Upper lobe of right lung (tissue), 1 donor: ENCODE data around the gene ACO1. TPM values are rescaled to one million over a fixed set of nuclear protein-coding genes. Genes with fewer than 3 reads are reported as not detected.

Source experiments
- ATAC-seq: fragments of 200-7000 bp; cut with Tn5 transposase; one replicate; pipeline ENCODE4 v1.9.1; 2020; ENCODE audit warnings: mild to moderate bottlenecking, moderate library complexity
- DNase-seq: peaks from one replicate; pipeline ENCODE4 v3.0.0-alpha.2; 2020
- H3K27ac ChIP-seq: fragments of 200-600 bp; one replicate; pipeline ENCODE4 v1.8.0; 2022
- H3K27me3 ChIP-seq: fragments of 200-600 bp; one replicate; pipeline ENCODE4 v1.8.0; 2022; ENCODE audit warnings: mild to moderate bottlenecking
- H3K36me3 ChIP-seq: fragments of 200-600 bp; one replicate; pipeline ENCODE4 v1.8.0; 2022
- H3K4me1 ChIP-seq: fragments of 200-600 bp; one replicate; pipeline ENCODE4 v1.8.0; 2022
- H3K4me3 ChIP-seq: fragments of 200-600 bp; one replicate; pipeline ENCODE4 v1.8.0; 2022; ENCODE audit warnings: mild to moderate bottlenecking
- H3K9me3 ChIP-seq: fragments of 200-600 bp; one replicate; pipeline ENCODE4 v1.8.0; 2022
- intact Hi-C: fragments of 100-400 bp; cut with DNase I; formaldehyde crosslinking; loops from one replicate; pipeline ENCODE4 v1.11.0; 2022
- total RNA-seq: library from RNA; stranded (reverse); fragmentation: NEBNext Ultra II Directional; extraction: Animal tissue kit (Norgen Biotek cat#: 25700); gene quantifications from one replicate; pipeline ENCODE4 v1.2.1, GENCODE V29; 2021
- TF ChIP-seq, protein P1 (sequence below): fragments of 200-600 bp; IDR thresholded peaks from one replicate; pipeline ENCODE4 v1.8.0; 2022; ENCODE audit warnings: antibody characterized with exemption
- donor health status: DM: no; HTN: yes; CAD: no; lungs with severe emphysema.

Gene ACO1
- total RNA-seq, 1 donor from 2014 or later, result 32.9 TPM

DNA sequence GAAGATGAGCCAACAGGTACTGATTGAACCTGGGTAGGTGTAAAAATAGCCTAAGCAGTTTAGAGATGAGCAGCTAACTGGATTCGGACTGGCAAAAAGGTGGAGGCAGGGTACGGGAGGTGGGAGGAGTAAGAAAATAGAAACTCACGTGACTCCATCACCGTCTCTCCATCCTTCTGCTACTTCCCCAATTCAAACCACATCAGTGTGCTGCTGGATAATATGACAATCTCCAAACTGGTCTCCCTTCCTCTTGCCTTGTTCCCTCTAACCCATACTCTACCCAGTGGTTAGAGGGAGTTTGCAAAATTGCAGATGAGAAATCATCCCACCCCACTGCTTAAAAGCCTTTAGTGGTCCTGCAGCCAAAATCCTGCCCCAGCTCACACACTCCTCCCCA, 98.9 kb downstream of the ACO1 start:
- ATAC-seq (peak; percentile 68), DNase-seq (no peak)
- Histone ChIP-seq H3K36me3 (peaks cover 84% of the 10 kb centered on the region), H3K27me3 (no peaks in the 10 kb centered on the region), H3K9me3 (no peaks in the 10 kb centered on the region), H3K27ac (no peak overlapping the region), H3K4me3 (no peak overlapping the region), H3K4me1 (no peaks in the 10 kb centered on the region)
- TF ChIP-seq, protein P1, sequence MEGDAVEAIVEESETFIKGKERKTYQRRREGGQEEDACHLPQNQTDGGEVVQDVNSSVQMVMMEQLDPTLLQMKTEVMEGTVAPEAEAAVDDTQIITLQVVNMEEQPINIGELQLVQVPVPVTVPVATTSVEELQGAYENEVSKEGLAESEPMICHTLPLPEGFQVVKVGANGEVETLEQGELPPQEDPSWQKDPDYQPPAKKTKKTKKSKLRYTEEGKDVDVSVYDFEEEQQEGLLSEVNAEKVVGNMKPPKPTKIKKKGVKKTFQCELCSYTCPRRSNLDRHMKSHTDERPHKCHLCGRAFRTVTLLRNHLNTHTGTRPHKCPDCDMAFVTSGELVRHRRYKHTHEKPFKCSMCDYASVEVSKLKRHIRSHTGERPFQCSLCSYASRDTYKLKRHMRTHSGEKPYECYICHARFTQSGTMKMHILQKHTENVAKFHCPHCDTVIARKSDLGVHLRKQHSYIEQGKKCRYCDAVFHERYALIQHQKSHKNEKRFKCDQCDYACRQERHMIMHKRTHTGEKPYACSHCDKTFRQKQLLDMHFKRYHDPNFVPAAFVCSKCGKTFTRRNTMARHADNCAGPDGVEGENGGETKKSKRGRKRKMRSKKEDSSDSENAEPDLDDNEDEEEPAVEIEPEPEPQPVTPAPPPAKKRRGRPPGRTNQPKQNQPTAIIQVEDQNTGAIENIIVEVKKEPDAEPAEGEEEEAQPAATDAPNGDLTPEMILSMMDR, result no peak
- intact Hi-C loops, result no loop called here

DNA sequence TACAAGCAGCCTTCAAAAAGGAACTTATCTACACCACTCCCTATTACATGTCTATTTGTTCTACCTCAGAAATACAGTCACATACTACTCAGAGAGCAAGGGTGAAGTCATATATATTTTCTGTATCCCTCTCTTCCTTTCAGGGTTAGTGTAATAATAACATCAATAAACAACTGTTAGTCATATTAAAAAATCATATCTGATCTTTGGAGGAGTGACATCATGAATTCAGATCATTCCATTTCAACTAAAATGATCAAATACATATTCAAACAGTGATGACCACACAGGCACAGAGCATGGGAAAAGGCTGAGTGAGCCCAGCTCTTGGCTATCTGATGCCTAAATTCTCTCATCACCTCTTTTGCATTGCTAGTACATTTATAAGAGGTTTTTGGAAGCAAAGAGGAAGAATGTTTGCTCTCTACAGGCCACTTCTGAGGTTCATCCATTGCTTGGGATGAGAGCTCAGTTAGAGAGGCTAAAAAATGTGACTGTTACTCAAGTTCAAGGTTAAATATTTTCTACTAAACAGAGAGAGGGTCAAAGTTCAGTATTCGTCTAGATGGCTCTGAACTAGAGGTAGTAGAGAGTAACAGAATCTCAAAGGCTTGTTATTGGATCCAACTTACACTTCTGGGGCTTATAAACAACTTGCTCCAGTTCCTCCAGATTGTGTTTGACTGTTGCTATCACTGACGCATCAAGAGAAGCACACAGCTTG, 102.6 kb downstream of the ACO1 start:
- intact Hi-C loops, result no loop called here
- TF ChIP-seq, protein P1, result no peak
- ATAC-seq, result no peak
- Histone ChIP-seq H3K9me3 (no peaks in the 10 kb centered on the region), H3K27me3 (no peaks in the 10 kb centered on the region), H3K36me3 (peaks cover 92% of the 10 kb centered on the region), H3K27ac (no peak overlapping the region), H3K4me1 (no peaks in the 10 kb centered on the region), H3K4me3 (no peak overlapping the region)
- DNase-seq, result no peak

DNA sequence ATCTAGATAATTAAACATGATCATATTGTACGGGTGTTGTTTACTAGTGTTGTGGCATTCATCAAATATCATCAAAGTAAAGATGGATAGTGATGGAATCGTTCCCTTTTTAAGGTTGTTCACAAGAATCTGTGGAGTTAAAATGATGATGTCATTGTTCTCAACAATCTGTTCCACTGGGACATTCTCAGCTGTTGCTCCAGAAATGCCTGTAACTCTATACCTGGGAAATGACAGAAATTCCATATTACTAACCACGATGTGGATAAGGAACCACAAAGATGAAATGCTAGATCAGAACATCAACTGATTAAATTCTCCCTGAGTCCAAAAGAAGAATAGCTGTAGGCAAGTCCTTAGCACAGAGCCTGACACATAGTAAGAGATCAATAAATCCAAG, 103.5 kb downstream of the ACO1 start:
- TF ChIP-seq, protein P1, result no peak
- Histone ChIP-seq H3K36me3 (peaks cover 88% of the 10 kb centered on the region), H3K27ac (no peak overlapping the region), H3K9me3 (no peaks in the 10 kb centered on the region), H3K4me3 (no peak overlapping the region), H3K4me1 (no peaks in the 10 kb centered on the region), H3K27me3 (no peaks in the 10 kb centered on the region)
- ATAC-seq (no peak), DNase-seq (no peak)
- intact Hi-C loops, result no loop called here

DNA sequence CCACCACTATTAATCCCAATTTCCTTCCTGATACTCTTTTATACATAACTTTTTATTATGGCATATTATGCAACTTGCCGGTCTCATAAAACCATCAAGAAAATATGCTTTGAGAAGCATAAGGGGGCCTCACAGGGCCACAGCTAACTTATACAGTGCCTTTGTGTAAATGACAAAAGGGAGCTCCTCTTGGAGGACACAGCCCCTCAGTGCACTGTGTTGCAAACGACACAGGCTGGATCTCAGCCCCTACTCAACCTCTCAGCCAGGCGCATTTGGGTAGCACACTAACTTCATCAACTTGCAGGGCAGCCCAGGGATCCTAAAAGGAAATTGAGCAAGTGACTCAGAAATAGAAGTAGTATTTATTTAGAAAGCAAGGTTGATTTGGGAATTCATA, 106.2 kb downstream of the ACO1 start:
- no peak for ATAC-seq

DNA sequence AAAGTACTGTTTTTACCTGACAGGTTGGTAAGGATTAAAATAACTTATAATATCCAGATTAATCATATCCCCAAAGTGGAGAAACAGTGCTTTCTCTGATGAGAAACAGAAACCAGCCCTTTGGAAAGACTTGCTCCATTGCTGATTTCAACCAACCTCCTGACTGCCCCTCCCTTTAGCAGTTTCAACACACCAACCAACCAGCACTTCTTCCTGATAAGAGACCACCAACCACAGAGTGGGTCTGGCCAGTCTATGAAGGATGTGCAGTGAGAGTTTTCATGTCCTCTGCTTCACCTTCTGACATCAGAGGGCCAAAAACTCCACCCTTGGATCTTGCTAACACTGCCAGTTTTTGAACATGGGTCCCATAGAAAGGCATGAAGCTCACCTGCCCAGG, 113.5 kb downstream of the ACO1 start:
- DNase-seq (no peak), ATAC-seq (no peak)
- H3K9me3 ChIP-seq, result no peaks in the 10 kb centered on the region
- H3K27me3 ChIP-seq, result no peaks in the 10 kb centered on the region
- H3K4me1 ChIP-seq, result no peaks in the 10 kb centered on the region
- TF ChIP-seq, protein P1, result no peak
- intact Hi-C loops, result no loop called here
- H3K4me3 ChIP-seq, result no peak overlapping the region
- H3K36me3 ChIP-seq, result peaks cover 43% of the 10 kb centered on the region
- no peak overlapping the region for H3K27ac ChIP-seq

More for the DNA sequence above, 106.2 kb downstream of the ACO1 start:
- DNase-seq, result no peak
- TF ChIP-seq, protein P1, result no peak
- Histone ChIP-seq H3K27ac (no peak overlapping the region), H3K27me3 (no peaks in the 10 kb centered on the region), H3K4me1 (no peaks in the 10 kb centered on the region), H3K36me3 (peaks cover 62% of the 10 kb centered on the region), H3K9me3 (no peaks in the 10 kb centered on the region), H3K4me3 (no peak overlapping the region)
- intact Hi-C loops, result no loop called here
